HG03060 (cell line): ENCODE results near the gene AIPL1.

ENCODE experiments used
- ATAC-seq: cut with Tn5 transposase; IDR thresholded peaks from one replicate; pipeline ENCODE4 v1.9.1; 2021; ENCODE audit warnings: low read depth, moderate number of reproducible peaks; ENCODE audit not compliant: unreplicated experiment

The AIPL1 gene

GRCh38 chr17:6380915-6381438 is 53.9 kb downstream of the AIPL1 start:
- ATAC-seq = no peak

- no peak for ATAC-seq
Observed at GRCh38 chr17:6377906-6378305, 57.0 kb downstream of the AIPL1 start.

- no peak for ATAC-seq
Observed at GRCh38 chr17:6376931-6377361, 58.0 kb downstream of the AIPL1 start.

- ATAC-seq = no peak
Observed at GRCh38 chr17:6374761-6375312, 60.1 kb downstream of the AIPL1 start.

GRCh38 chr17:6374271-6374691 is 60.6 kb downstream of the AIPL1 start:
- no peak for ATAC-seq
